Thyroid gland (tissue), 4 donors: ENCODE results near the gene PNPLA3.

Experiments
- POLR2A ChIP-seq, 2 donors: fragments of 450-650 bp; IDR thresholded peaks; one replicate each; pipeline ENCODE4 v1.6.1; 2017; ENCODE audit warnings: antibody characterized with exemption in 2 of 2, mild to moderate bottlenecking in 2 of 2, moderate library complexity in 1 of 2
- TF ChIP-seq, protein P1 (sequence below), 6 experiments: fragments of 200-600 bp in 3 of 6; fragments of 450-650 bp in 3 of 6; sonication (generic) in 3 of 6; IDR thresholded peaks; one replicate each; pipeline ENCODE4 v1.5.1; 2016 to 2019; ENCODE audit warnings: antibody characterized with exemption in 6 of 6, mild to moderate bottlenecking in 2 of 6, inconsistent platforms in 1 of 6, moderate library complexity in 1 of 6

DNA sequence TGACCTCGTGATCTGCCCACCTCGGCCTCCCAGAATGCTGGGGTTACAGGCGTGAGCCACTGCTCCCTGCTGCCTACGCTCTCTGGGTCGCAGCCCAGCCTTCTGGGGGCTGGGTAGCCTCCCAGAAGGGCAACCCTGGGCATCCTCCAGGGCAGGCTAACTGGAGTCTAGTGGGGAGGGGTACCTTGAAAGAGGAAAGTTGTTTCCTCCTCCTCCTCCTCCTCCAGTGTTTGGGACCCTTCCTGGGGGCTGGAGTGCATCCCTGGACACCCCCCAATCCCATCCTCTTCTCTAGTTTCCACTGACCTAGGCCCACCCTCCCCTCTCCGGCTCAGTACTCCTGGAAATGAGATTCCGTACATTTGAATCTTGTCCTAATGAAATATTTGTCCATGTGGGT, 1.3 kb downstream of the PNPLA3 start:
- TF ChIP-seq, protein P1, sequence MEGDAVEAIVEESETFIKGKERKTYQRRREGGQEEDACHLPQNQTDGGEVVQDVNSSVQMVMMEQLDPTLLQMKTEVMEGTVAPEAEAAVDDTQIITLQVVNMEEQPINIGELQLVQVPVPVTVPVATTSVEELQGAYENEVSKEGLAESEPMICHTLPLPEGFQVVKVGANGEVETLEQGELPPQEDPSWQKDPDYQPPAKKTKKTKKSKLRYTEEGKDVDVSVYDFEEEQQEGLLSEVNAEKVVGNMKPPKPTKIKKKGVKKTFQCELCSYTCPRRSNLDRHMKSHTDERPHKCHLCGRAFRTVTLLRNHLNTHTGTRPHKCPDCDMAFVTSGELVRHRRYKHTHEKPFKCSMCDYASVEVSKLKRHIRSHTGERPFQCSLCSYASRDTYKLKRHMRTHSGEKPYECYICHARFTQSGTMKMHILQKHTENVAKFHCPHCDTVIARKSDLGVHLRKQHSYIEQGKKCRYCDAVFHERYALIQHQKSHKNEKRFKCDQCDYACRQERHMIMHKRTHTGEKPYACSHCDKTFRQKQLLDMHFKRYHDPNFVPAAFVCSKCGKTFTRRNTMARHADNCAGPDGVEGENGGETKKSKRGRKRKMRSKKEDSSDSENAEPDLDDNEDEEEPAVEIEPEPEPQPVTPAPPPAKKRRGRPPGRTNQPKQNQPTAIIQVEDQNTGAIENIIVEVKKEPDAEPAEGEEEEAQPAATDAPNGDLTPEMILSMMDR (IDR thresholded peaks at IDR 0.05), result no peak
- no peak for TF ChIP-seq POLR2A (IDR thresholded peaks at IDR 0.05)
